Epithelial cell of esophagus (primary cell): ENCODE measurements around the gene KPTN.

ENCODE experiments used
- DNase-seq: peaks from one replicate; pipeline ENCODE4 v3.0.0; 2010; ENCODE audit warnings: low read depth
- H3K4me3 ChIP-seq: 2 replicates; pipeline ENCODE4 v1.5.1; 2011; ENCODE audit warnings: mild to moderate bottlenecking, low read length, control low read depth
- TF ChIP-seq, protein P1 (sequence below): IDR thresholded peaks from 2 replicates; pipeline ENCODE4 v1.5.1; 2011; ENCODE audit warnings: low read depth, mild to moderate bottlenecking, low read length, control low read depth, inconsistent platforms; ENCODE audit not compliant: insufficient read depth; ENCODE audit errors: missing control alignments

The KPTN gene

DNA sequence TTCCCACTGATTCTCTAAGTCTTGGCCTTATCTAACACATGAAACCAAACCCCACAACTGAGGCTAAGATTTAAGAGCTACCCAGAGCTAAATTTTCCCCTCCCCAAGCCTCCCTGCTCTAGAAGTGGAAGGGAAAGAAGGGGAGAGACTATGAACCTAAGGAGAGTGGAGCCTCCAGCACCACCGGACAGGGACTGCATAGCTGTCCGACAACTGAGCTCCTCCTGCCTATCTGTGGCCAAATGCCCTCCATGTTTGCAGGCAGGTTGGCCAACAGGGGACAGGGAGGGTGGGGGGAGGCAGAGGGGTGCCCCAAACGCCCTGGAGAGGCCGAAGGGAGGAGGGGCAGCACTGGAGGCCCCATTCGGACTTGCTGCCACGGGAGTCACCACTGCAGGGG, 36.8 kb upstream of the KPTN start:
- H3K4me3 ChIP-seq = no peak overlapping the region
- TF ChIP-seq, protein P1, sequence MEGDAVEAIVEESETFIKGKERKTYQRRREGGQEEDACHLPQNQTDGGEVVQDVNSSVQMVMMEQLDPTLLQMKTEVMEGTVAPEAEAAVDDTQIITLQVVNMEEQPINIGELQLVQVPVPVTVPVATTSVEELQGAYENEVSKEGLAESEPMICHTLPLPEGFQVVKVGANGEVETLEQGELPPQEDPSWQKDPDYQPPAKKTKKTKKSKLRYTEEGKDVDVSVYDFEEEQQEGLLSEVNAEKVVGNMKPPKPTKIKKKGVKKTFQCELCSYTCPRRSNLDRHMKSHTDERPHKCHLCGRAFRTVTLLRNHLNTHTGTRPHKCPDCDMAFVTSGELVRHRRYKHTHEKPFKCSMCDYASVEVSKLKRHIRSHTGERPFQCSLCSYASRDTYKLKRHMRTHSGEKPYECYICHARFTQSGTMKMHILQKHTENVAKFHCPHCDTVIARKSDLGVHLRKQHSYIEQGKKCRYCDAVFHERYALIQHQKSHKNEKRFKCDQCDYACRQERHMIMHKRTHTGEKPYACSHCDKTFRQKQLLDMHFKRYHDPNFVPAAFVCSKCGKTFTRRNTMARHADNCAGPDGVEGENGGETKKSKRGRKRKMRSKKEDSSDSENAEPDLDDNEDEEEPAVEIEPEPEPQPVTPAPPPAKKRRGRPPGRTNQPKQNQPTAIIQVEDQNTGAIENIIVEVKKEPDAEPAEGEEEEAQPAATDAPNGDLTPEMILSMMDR = no peak
- no peak for DNase-seq

DNA sequence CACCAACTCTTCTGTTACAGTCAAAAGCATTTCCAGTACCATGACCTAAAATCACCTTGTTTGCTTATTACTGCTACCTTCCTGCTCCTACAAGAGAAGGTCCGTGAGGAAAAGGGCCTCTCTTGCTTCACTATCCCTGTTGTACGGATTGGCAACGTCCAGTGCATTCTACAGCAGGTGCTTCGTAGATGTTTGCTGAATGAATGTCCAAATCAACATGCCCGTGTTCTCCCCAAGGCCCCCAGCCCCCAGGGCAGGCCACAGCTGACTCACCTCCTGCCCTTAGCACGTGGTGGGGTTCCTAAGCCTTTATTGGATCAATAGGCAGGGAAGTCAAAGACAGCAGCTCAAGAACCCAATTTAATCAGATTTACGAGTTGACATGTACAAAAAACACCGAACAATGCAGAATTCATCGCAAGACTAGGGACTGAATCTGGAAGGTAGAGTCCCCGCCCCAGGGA, 36.4 kb upstream of the KPTN start:
- TF ChIP-seq, protein P1 = no peak
- H3K4me3 ChIP-seq = no peak overlapping the region
- DNase-seq = no peak

DNA sequence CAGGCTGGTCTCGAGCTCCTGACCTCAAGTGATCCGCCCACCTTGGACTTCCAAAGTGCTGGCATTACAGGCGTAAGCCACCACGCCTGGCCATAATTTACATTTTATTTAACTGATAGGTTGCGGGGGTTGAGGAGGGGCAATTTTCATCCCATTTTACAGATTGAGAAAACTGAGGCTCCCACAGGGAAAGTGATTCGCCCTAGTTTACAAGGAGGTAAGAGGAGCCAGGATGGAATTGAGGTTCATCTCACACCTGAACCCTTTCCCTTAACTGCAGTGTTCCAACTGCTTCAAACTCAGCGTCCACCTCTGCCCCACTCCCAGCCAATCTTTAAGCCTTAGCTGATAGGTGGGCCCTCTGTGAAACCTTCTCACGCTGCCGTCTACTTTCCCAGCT, 34.8 kb upstream of the KPTN start:
- DNase-seq = no peak
- TF ChIP-seq, protein P1 = no peak
- no peak overlapping the region for H3K4me3 ChIP-seq

DNA sequence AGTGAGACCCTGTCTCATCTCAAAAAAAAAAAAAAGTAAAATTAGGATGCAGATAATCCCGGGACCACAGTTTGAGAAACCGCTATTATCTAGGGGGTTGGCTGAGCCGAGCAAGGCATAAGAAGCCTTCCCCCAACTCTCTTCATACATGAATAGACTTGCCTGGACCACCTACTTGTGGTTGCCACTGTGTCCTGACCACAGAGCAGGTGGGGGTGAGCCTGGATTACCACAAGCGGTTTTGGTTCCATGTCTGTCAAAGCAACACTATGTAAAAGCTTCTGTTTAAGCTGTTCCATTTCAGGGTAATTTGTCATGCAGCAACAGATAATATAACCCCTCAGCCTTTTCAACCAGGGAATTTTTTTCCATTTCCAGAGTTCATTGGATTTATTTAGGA, 34.1 kb upstream of the KPTN start:
- TF ChIP-seq, protein P1 = no peak
- DNase-seq = peak; percentile 22
- H3K4me3 ChIP-seq = no peak overlapping the region

DNA sequence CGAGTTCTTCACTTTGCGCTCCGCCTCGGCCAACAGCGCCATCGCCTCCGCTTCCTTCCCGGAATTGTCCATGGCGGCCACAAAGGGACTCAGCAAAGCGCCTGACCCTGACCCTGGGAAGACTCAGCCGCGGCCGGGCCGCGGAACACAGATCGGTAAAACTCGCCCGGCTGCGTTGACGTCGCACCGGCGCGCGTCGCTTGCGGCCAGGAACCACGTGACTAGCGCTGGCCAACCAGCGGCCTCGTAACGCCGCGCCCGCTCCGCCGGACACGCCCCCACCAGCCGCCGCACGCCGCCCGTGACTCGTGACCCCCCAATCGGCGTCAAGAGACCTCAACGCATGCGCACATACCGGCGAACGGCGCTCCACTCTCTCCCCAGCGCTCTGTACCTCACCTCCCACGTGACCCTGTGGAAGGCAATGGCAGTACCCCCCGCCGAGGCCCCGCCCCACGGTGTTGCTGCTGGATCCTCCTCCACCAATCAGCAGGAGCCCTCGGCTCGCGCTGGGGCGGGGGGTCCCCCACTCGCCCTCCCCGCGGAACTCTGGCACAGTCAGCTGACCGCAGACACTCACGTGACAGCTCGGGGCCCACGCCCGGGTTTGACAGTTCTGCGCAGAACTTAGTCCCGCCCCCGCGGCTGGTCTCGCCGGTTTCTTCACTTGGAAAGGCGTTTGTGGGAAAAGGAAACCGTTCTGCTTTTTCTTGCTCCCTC, 31.0 kb upstream of the KPTN start, which contains the start of gene NAPA:
Gene NAPA, minus strand, starts transcription at position 195 of the 720 bp plus-strand sequence. Its CDS starts 123 bp downstream, at position 72.
- peak within 1 kb of the TSS; percentile 100 for H3K4me3 ChIP-seq
- DNase-seq = peak; percentile 100
- TF ChIP-seq, protein P1 = no peak

DNA sequence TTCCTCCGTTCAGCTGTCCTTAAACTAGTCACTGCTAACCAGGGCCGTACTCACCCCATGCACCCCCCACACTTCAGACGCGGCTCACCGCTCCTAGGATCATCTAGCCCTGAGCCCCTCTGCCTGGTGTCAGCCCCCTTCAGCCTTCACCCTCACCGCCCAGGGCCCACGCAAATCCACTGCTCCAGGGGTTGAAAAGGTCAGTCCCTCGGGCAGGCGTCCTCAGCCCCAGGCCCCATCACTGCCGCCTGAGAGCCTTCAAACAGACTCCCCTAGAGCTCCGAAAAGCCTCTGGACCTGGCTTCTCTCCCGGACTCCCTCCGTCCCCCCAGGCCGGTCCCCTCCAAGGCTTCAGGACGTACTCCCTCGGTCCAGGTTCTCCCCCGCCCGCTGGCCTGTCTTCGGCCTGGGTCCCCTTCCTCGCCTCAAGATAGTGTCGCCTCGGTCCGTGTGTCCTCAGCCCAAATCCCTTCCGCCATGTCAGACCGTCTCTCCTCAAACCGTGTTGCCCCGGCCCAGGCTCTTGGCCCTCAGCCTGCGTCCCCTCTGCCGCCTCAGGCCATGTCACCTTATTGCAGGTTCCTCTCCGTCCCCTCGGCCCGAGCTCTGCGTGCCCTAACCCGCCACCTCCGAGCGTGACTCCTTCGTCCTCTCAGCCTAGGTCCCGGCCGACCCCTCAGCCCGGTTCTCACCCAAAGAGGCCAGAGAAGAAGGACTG, 30.3 kb upstream of the KPTN start:
- TF ChIP-seq, protein P1 = no peak
- peak overlapping the region; percentile 100 for H3K4me3 ChIP-seq
- DNase-seq = no peak

DNA sequence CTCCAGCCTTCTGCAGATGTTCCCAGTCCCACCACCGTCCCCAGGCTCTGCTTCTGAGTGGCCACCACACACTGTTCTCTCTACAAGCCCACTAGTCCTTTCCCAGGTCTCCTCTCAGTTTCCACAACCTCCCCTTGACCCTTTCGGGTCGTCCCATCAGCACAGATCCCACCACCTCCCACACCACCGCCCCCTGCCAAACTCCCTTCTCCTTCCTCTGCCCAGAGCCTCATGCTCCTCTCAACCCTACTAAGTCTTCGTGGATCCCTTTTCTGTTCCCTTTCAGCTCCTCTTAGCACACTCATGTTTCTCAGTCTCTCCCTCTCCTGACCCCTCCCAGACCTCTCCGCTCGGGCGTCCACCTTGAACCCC, 28.9 kb upstream of the KPTN start:
- DNase-seq = no peak
- TF ChIP-seq, protein P1 = no peak
- peak overlapping the region; percentile 100 for H3K4me3 ChIP-seq
